ENCODE measurements around the gene ABCA12. TPM values are rescaled to one million over a fixed set of nuclear protein-coding genes. Genes with fewer than 3 reads are reported as not detected.

Gene ABCA12
- total and polyA plus RNA-seq, 9 of the 15 experiments (the other 6 are each of a cell fraction or from before 2014, with no cell fraction given), result 0.02 to 0.03 TPM; not detected in 7

DNA sequence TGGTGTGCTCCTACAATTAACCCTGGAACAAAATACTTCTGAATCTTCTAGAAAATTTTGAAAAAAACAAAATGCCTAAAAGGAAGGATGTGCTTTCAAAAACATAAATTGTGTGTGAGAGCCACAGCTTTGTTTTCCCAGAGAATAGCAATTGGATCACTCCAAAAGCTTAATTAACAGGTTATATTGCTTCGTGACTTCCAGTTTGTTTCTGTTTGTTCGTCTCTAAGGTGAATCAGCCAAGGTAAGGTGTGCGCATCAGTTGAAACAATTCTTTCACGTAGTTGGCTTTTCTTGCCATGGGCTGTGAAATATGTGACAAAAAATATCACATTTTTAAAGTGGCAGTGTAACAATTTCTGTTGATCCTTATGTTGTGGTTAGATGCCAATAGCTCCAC lies 238.7 kb downstream of the ABCA12 start:
- Histone ChIP-seq H3K9ac (ENCODE audit: insufficient read depth in 1 of 2, low read depth in 2 of 2, low read length in 2 of 2) (no peak overlapping the region), H3K4me1 (replicated peaks in 1 of 2; ENCODE audit: control insufficient read depth in 2 of 2, insufficient read depth in 2 of 2, low read length in 2 of 2) (no peaks in the 10 kb centered on the region), H3K27me3 (ENCODE audit: control insufficient read depth in 2 of 2, insufficient read depth in 2 of 2, low read length in 2 of 2) (no peaks in the 10 kb centered on the region), H3K9me3 (replicated peaks; ENCODE audit: control insufficient read depth, insufficient read depth, low read depth, low read length) (no peaks in the 10 kb centered on the region), H3K9me1 (ENCODE audit: control insufficient read depth, insufficient read depth, low read length) (no peaks in the 10 kb centered on the region), H3K36me3 (ENCODE audit: control insufficient read depth, insufficient read depth, low read length) (no peaks in the 10 kb centered on the region), H3K4me3 (no peak overlapping the region), H4K20me1 (replicated peaks; ENCODE audit: control insufficient read depth, insufficient read depth, low read length) (no peaks in the 10 kb centered on the region), H3K27ac (ENCODE audit: extremely low read depth, low read depth, low read length) (no peak overlapping the region), H2AFZ (ENCODE audit: low read depth, low read length) (no peak overlapping the region), H3K4me2 (ENCODE audit: insufficient read depth, low read length) (no peak overlapping the region), H3K79me2 (ENCODE audit: control insufficient read depth, insufficient read depth, low read length) (no peaks in the 10 kb centered on the region)
- ChIA-PET CTCF (ENCODE audit: low intra/inter-chr PET ratio) (no interaction called here), POLR2A (no interaction called here)
- WGBS (ENCODE audit: insufficient coverage, low coverage, missing lambda C conversion rate), result 0% methylated on average over 4 of the region's 4 CpGs
- in situ Hi-C loops (cut with MboI), result no loop called here
- no peak for DNase-seq (ENCODE audit: extremely low read depth in 1 of 4, low spot score in 3 of 4)
- no TSS peak for BruUV-seq (replicated peaks)
- no peak for FAIRE-seq
- intact Hi-C loops (cut with micrococcal nuclease), result no loop called here
- no peak for TF ChIP-seq ATF7 (IDR thresholded peaks at IDR 0.05)
- no peak for TF ChIP-seq DPF2 (IDR thresholded peaks at IDR 0.05)
- TF ChIP-seq PHF20 (IDR thresholded peaks at IDR 0.05; ENCODE audit: partially characterized antibody), result no peak
- TF ChIP-seq MEF2D (tag; conservative IDR thresholded peaks at IDR 0.05; ENCODE audit: low read depth), result no peak
- TF ChIP-seq, protein P1, sequence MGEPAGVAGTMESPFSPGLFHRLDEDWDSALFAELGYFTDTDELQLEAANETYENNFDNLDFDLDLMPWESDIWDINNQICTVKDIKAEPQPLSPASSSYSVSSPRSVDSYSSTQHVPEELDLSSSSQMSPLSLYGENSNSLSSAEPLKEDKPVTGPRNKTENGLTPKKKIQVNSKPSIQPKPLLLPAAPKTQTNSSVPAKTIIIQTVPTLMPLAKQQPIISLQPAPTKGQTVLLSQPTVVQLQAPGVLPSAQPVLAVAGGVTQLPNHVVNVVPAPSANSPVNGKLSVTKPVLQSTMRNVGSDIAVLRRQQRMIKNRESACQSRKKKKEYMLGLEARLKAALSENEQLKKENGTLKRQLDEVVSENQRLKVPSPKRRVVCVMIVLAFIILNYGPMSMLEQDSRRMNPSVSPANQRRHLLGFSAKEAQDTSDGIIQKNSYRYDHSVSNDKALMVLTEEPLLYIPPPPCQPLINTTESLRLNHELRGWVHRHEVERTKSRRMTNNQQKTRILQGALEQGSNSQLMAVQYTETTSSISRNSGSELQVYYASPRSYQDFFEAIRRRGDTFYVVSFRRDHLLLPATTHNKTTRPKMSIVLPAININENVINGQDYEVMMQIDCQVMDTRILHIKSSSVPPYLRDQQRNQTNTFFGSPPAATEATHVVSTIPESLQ (CRISPR knock-in tag; IDR thresholded peaks at IDR 0.05), result no peak
- TF ChIP-seq IRF2 (CRISPR knock-in tag; IDR thresholded peaks at IDR 0.05), result no peak
- no peak for ATAC-seq
